Smooth muscle cell (in vitro differentiated cells): ENCODE results near the gene LTB. TPM values are rescaled to one million over a fixed set of nuclear protein-coding genes. Genes with fewer than 3 reads are reported as not detected.

Experiments used
- DNase-seq: peaks from one replicate; lab custom pipeline; 2025; ENCODE audit not compliant: unreplicated experiment; lab: John Stamatoyannopoulos, UW
- H2AFZ ChIP-seq: fragments of 200-600 bp; sonication (generic); 2 replicates; pipeline ENCODE4 v1.6.0; 2016; ENCODE audit warnings: antibody characterized with exemption, low read depth, mild to moderate bottlenecking
- H3F3A ChIP-seq: fragments of 200-600 bp; sonication (generic); 2 replicates; pipeline ENCODE4 v1.6.0; 2017; ENCODE audit warnings: antibody characterized with exemption, low read depth
- H3K27ac ChIP-seq: fragments of 200-600 bp; sonication (generic); 2 replicates; pipeline ENCODE4 v1.5.1; 2016; ENCODE audit warnings: low read depth, mild to moderate bottlenecking
- H3K27me3 ChIP-seq: fragments of 200-600 bp; sonication (generic); 2 replicates; pipeline ENCODE4 v1.6.1; 2016; ENCODE audit warnings: low read depth, mild to moderate bottlenecking
- H3K36me3 ChIP-seq: fragments of 200-600 bp; sonication (generic); 2 replicates; pipeline ENCODE4 v1.5.1; 2016; ENCODE audit warnings: low read depth
- H3K4me1 ChIP-seq: fragments of 200-600 bp; sonication (generic); 2 replicates; pipeline ENCODE4 v1.5.1; 2016; ENCODE audit warnings: low read depth
- H3K4me2 ChIP-seq: fragments of 200-600 bp; sonication (generic); 2 replicates; pipeline ENCODE4 v1.6.0; 2016; ENCODE audit warnings: mild to moderate bottlenecking
- H3K4me3 ChIP-seq: fragments of 200-600 bp; sonication (generic); 2 replicates; pipeline ENCODE4 v1.5.1; 2016; ENCODE audit warnings: mild to moderate bottlenecking
- H3K79me2 ChIP-seq: fragments of 200-600 bp; sonication (generic); 2 replicates; pipeline ENCODE4 v1.6.0; 2016; ENCODE audit warnings: low read depth, mild to moderate bottlenecking
- H3K9ac ChIP-seq: fragments of 200-600 bp; sonication (generic); 2 replicates; pipeline ENCODE4 v1.6.0; 2016; ENCODE audit warnings: low read depth
- H3K9me3 ChIP-seq: fragments of 200-600 bp; sonication (generic); replicated peaks from 2 replicates; pipeline ENCODE4 v1.5.1; 2016; ENCODE audit warnings: low read depth
- H4K20me1 ChIP-seq: fragments of 200-600 bp; sonication (generic); 2 replicates; pipeline ENCODE4 v1.6.0; 2016; ENCODE audit warnings: low read depth
- WGBS: methylation state at CpG from one replicate; pipeline ENCODE4 v1.1.7; 2016; ENCODE audit warnings: low lambda C conversion rate; 5-methylcytosine and 5-hydroxymethylcytosine counted together
- polyA plus RNA-seq: library from polyadenylated mRNA; unstranded; fragments of >200 nt; fragmentation: Nextera tagmentation; extraction: Ambion mirVana; gene quantifications from 2 replicates; pipeline ENCODE4 v1.2.1, GENCODE V29; 2016
- total RNA-seq: library from RNA; depleted of rRNA; stranded (reverse); fragments of >200 nt; gene quantifications from 2 replicates; pipeline ENCODE4 v1.2.3, GENCODE V29; 2014
- TF ChIP-seq, protein P1 (sequence below): fragments of 200-600 bp; sonication (generic); IDR thresholded peaks from 2 replicates; pipeline ENCODE4 v1.5.1; 2017; ENCODE audit warnings: borderline replicate concordance, mild to moderate bottlenecking, antibody characterized with exemption; ENCODE audit not compliant: insufficient read depth, poor library complexity, severe bottlenecking

Gene LTB
- total and polyA plus RNA-seq, 2 experiments from 2014 or later: 0.75 TPM; not detected in 1

DNA sequence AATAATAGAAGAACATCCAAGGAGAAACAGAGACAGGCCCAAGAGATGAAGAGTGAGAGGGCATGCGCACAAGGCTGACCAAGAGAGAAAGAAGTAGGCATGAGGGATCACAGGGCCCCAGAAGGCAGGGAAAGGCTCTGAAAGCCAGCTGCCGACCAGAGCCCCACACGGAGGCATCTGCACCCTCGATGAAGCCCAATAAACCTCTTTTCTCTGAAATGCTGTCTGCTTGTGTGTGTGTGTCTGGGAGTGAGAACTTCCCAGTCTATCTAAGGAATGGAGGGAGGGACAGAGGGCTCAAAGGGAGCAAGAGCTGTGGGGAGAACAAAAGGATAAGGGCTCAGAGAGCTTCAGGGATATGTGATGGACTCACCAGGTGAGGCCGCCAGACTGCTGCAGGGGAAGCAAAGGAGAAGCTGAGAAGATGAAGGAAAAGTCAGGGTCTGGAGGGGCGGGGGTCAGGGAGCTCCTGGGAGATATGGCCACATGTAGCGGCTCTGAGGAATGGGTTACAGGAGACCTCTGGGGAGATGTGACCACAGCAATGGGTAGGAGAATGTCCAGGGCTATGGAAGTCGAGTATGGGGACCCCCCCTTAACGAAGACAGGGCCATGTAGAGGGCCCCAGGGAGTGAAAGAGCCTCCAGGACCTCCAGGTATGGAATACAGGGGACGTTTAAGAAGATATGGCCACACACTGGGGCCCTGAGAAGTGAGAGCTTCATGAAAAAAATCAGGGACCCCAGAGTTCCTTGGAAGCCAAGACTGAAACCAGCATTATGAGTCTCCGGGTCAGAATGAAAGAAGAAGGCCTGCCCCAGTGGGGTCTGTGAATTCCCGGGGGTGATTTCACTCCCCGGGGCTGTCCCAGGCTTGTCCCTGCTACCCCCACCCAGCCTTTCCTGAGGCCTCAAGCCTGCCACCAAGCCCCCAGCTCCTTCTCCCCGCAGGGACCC, 7.8 kb downstream of the LTB start:
- no peak for DNase-seq
- WGBS: 77% methylated on average over 13 of the region's 14 CpGs
- H3K4me3 ChIP-seq: no peak overlapping the region
- H3K9me3 ChIP-seq: no peaks in the 10 kb centered on the region
- TF ChIP-seq, protein P1, sequence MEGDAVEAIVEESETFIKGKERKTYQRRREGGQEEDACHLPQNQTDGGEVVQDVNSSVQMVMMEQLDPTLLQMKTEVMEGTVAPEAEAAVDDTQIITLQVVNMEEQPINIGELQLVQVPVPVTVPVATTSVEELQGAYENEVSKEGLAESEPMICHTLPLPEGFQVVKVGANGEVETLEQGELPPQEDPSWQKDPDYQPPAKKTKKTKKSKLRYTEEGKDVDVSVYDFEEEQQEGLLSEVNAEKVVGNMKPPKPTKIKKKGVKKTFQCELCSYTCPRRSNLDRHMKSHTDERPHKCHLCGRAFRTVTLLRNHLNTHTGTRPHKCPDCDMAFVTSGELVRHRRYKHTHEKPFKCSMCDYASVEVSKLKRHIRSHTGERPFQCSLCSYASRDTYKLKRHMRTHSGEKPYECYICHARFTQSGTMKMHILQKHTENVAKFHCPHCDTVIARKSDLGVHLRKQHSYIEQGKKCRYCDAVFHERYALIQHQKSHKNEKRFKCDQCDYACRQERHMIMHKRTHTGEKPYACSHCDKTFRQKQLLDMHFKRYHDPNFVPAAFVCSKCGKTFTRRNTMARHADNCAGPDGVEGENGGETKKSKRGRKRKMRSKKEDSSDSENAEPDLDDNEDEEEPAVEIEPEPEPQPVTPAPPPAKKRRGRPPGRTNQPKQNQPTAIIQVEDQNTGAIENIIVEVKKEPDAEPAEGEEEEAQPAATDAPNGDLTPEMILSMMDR: no peak
- H3K4me1 ChIP-seq: no peaks in the 10 kb centered on the region
- H3K4me2 ChIP-seq: no peak overlapping the region
- no peak overlapping the region for H3K9ac ChIP-seq
- no peak overlapping the region for H3K27ac ChIP-seq
- H3K79me2 ChIP-seq: no peaks in the 10 kb centered on the region
- no peaks in the 10 kb centered on the region for H3F3A ChIP-seq
- H4K20me1 ChIP-seq: no peaks in the 10 kb centered on the region
- H3K27me3 ChIP-seq: no peaks in the 10 kb centered on the region
- no peak overlapping the region for H2AFZ ChIP-seq
- no peaks in the 10 kb centered on the region for H3K36me3 ChIP-seq

DNA sequence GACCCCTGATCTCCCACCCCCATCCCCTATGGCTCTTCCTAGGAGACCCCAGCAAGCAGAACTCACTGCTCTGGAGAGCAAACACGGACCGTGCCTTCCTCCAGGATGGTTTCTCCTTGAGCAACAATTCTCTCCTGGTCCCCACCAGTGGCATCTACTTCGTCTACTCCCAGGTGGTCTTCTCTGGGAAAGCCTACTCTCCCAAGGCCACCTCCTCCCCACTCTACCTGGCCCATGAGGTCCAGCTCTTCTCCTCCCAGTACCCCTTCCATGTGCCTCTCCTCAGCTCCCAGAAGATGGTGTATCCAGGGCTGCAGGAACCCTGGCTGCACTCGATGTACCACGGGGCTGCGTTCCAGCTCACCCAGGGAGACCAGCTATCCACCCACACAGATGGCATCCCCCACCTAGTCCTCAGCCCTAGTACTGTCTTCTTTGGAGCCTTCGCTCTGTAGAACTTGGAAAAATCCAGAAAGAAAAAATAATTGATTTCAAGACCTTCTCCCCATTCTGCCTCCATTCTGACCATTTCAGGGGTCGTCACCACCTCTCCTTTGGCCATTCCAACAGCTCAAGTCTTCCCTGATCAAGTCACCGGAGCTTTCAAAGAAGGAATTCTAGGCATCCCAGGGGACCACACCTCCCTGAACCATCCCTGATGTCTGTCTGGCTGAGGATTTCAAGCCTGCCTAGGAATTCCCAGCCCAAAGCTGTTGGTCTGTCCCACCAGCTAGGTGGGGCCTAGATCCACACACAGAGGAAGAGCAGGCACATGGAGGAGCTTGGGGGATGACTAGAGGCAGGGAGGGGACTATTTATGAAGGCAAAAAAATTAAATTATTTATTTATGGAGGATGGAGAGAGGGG, 8.8 kb downstream of the LTB start:
- Histone ChIP-seq H3K27me3 (no peaks in the 10 kb centered on the region), H3K4me1 (no peaks in the 10 kb centered on the region), H3K27ac (no peak overlapping the region), H4K20me1 (no peaks in the 10 kb centered on the region), H3F3A (no peaks in the 10 kb centered on the region), H3K79me2 (no peaks in the 10 kb centered on the region), H3K4me3 (no peak overlapping the region), H3K9ac (no peak overlapping the region), H3K9me3 (no peaks in the 10 kb centered on the region), H3K4me2 (no peak overlapping the region), H2AFZ (no peak overlapping the region), H3K36me3 (no peaks in the 10 kb centered on the region)
- WGBS: 91% methylated on average over 9 of the region's 9 CpGs
- TF ChIP-seq, protein P1: no peak
- no peak for DNase-seq

DNA sequence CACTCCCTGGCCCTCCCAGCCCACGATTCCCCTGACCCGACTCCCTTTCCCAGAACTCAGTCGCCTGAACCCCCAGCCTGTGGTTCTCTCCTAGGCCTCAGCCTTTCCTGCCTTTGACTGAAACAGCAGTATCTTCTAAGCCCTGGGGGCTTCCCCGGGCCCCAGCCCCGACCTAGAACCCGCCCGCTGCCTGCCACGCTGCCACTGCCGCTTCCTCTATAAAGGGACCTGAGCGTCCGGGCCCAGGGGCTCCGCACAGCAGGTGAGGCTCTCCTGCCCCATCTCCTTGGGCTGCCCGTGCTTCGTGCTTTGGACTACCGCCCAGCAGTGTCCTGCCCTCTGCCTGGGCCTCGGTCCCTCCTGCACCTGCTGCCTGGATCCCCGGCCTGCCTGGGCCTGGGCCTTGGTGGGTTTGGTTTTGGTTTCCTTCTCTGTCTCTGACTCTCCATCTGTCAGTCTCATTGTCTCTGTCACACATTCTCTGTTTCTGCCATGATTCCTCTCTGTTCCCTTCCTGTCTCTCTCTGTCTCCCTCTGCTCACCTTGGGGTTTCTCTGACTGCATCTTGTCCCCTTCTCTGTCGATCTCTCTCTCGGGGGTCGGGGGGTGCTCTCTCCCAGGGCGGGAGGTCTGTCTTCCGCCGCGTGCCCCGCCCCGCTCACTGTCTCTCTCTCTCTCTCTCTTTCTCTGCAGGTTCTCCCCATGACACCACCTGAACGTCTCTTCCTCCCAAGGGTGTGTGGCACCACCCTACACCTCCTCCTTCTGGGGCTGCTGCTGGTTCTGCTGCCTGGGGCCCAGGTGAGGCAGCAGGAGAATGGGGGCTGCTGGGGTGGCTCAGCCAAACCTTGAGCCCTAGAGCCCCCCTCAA, 9.9 kb downstream of the LTB start, which contains the start of gene LTA:
LTA (plus strand) TSS at position 249 of the 871 bp plus-strand sequence; CDS start at position 703, 454 bp downstream.
- Histone ChIP-seq H3K4me1 (no peaks in the 10 kb centered on the region), H3K27ac (no peak within 1 kb of the TSS), H4K20me1 (no peaks in the 10 kb centered on the region), H3K4me2 (no peak within 1 kb of the TSS), H3F3A (no peaks in the 10 kb centered on the region), H3K27me3 (no peaks in the 10 kb centered on the region), H2AFZ (no peak within 1 kb of the TSS), H3K9ac (no peak within 1 kb of the TSS), H3K9me3 (no peaks in the 10 kb centered on the region), H3K79me2 (no peaks in the 10 kb centered on the region), H3K36me3 (no peaks in the 10 kb centered on the region), H3K4me3 (no peak within 1 kb of the TSS)
- 92% methylated on average over 24 of the region's 27 CpGs for WGBS
- TF ChIP-seq, protein P1: no peak
- DNase-seq: no peak
